ENCODE results near the gene HS6ST1. TPM values are rescaled to one million over a fixed set of nuclear protein-coding genes. Genes with fewer than 3 reads are reported as not detected.

The HS6ST1 gene
- 10 to 100 TPM; 63.5 to 96.3 (median 92.1) TPM for polyA plus RNA-seq (ENCODE audit: insufficient read length in 3 of 3)
- long read RNA-seq, donor 1, transcript HS6ST1-201 (2 exons, 3,932 nt), result major isoform, 9 of 9 reads
- long read RNA-seq, donor 1, partial matches to known transcripts, result 0 of 9 reads
- long read RNA-seq, donor 1, other reads (novel, unspliced or antisense), result 0 of 9 reads
- long read RNA-seq, donor 2, transcript HS6ST1-201 (2 exons, 3,932 nt), result major isoform, 20 of 68 reads
- long read RNA-seq, donor 2, partial matches to known transcripts, result 48 of 68 reads
- long read RNA-seq, donor 2, other reads (novel, unspliced or antisense), result 0 of 68 reads
- long read RNA-seq, donor 3, transcript HS6ST1-201 (2 exons, 3,932 nt), result major isoform, 34 of 44 reads
- long read RNA-seq, donor 3, partial matches to known transcripts, result 10 of 44 reads
- long read RNA-seq, donor 3, other reads (novel, unspliced or antisense), result 0 of 44 reads
- long read RNA-seq, donor 4, transcript HS6ST1-201 (2 exons, 3,932 nt), result major isoform, 23 of 36 reads
- long read RNA-seq, donor 4, partial matches to known transcripts, result 13 of 36 reads
- long read RNA-seq, donor 4, other reads (novel, unspliced or antisense), result 0 of 36 reads
- long read RNA-seq, donor 5, result 0 reads
- long read RNA-seq, donor 6, transcript HS6ST1-201 (2 exons, 3,932 nt), result major isoform, 24 of 24 reads
- long read RNA-seq, donor 6, partial matches to known transcripts, result 0 of 24 reads
- long read RNA-seq, donor 6, other reads (novel, unspliced or antisense), result 0 of 24 reads
- long read RNA-seq, donor 7, transcript HS6ST1-201 (2 exons, 3,932 nt), result major isoform, 16 of 16 reads
- long read RNA-seq, donor 7, partial matches to known transcripts, result 0 of 16 reads
- long read RNA-seq, donor 7, other reads (novel, unspliced or antisense), result 0 of 16 reads
- long read RNA-seq, donor 8, transcript HS6ST1-201 (2 exons, 3,932 nt), result major isoform, 19 of 19 reads
- long read RNA-seq, donor 8, partial matches to known transcripts, result 0 of 19 reads
- long read RNA-seq, donor 8, other reads (novel, unspliced or antisense), result 0 of 19 reads
- long read RNA-seq, donor 9, transcript HS6ST1-201 (2 exons, 3,932 nt), result major isoform, 37 of 37 reads
- long read RNA-seq, donor 9, partial matches to known transcripts, result 0 of 37 reads
- long read RNA-seq, donor 9, other reads (novel, unspliced or antisense), result 0 of 37 reads
- long read RNA-seq, donor 10, transcript HS6ST1-201 (2 exons, 3,932 nt), result major isoform, 24 of 24 reads
- long read RNA-seq, donor 10, partial matches to known transcripts, result 0 of 24 reads
- long read RNA-seq, donor 10, other reads (novel, unspliced or antisense), result 0 of 24 reads
- long read RNA-seq, donor 11, transcript HS6ST1-201 (2 exons, 3,932 nt), result major isoform, 29 of 29 reads
- long read RNA-seq, donor 11, partial matches to known transcripts, result 0 of 29 reads
- long read RNA-seq, donor 11, other reads (novel, unspliced or antisense), result 0 of 29 reads
- long read RNA-seq, donor 12, transcript HS6ST1-201 (2 exons, 3,932 nt), result major isoform, 6 of 6 reads
- long read RNA-seq, donor 12, partial matches to known transcripts, result 0 of 6 reads
- long read RNA-seq, donor 12, other reads (novel, unspliced or antisense), result 0 of 6 reads
- long read RNA-seq, donor 13, transcript HS6ST1-201 (2 exons, 3,932 nt), result major isoform, 28 of 28 reads
- long read RNA-seq, donor 13, partial matches to known transcripts, result 0 of 28 reads
- long read RNA-seq, donor 13, other reads (novel, unspliced or antisense), result 0 of 28 reads
- long read RNA-seq, donor 14, transcript HS6ST1-201 (2 exons, 3,932 nt), result major isoform, 16 of 16 reads
- long read RNA-seq, donor 14, partial matches to known transcripts, result 0 of 16 reads
- long read RNA-seq, donor 14, other reads (novel, unspliced or antisense), result 0 of 16 reads
- long read RNA-seq, donor 15, transcript HS6ST1-201 (2 exons, 3,932 nt), result major isoform, 15 of 15 reads
- long read RNA-seq, donor 15, partial matches to known transcripts, result 0 of 15 reads
- long read RNA-seq, donor 15, other reads (novel, unspliced or antisense), result 0 of 15 reads
- long read RNA-seq, donor 16, transcript HS6ST1-201 (2 exons, 3,932 nt), result major isoform, 90 of 91 reads
- long read RNA-seq, donor 16, partial matches to known transcripts, result 0 of 91 reads
- long read RNA-seq, donor 16, other reads (novel, unspliced or antisense), result 0 of 91 reads

- peak in 8 of 11 donors; percentile 65 to 88 (median 82) for DNase-seq (ENCODE audit: extremely low read depth in 1 of 11, low read depth in 9 of 11, low spot score in 4 of 11)
Measured at GRCh38 chr2:128318776-128319464, at the start of gene HS6ST1. HS6ST1 (minus strand) TSS chr2:128318868; CDS start chr2:128318563, 305 bp downstream.

- DNase-seq (ENCODE audit: extremely low read depth in 1 of 11, low read depth in 9 of 11, low spot score in 4 of 11), result no peak
Measured at GRCh38 chr2:128367601-128368359, 49.1 kb upstream of the HS6ST1 start.

DNA sequence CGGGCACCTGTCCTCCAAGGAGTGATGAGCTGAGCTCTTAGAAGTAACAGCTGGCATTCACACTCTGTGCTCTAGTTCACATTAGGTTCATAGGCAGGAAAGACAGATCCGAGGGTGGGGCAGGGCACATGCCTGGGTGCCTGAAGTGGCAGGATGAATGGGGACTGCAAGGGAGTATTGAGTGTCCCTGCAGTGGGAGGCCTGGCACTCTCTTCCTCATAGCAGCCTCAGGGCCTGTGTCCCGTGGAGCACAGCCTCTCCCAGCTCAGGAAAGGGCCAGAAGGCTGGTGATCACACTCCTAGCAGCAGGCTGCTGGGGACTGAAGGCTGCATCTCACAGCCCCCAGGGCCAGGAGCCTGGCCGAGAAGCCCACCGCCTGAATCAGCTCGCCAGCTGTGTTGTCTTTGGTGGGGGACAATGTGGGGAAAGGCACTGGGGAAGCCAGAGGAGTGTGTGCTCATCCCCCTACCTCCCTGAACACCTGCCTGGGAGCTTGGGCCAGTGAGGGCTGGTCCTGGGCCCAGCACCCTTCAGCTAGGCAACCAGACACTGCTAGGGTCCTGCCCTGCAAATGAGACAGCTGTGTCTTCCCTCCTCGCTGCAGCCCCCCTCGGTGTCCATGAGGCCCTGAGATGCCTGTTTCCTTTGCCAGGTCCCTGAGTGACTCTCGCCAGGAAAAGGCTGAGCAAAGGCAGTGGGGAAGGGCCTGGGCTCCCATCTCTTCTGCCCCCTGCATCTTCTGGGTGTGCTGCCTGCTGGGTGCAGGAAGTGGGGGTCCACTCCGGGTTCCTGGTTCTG, 48.2 kb upstream of the HS6ST1 start:
- DNase-seq (ENCODE audit: extremely low read depth in 1 of 11, low read depth in 9 of 11, low spot score in 4 of 11), result no peak

DNA sequence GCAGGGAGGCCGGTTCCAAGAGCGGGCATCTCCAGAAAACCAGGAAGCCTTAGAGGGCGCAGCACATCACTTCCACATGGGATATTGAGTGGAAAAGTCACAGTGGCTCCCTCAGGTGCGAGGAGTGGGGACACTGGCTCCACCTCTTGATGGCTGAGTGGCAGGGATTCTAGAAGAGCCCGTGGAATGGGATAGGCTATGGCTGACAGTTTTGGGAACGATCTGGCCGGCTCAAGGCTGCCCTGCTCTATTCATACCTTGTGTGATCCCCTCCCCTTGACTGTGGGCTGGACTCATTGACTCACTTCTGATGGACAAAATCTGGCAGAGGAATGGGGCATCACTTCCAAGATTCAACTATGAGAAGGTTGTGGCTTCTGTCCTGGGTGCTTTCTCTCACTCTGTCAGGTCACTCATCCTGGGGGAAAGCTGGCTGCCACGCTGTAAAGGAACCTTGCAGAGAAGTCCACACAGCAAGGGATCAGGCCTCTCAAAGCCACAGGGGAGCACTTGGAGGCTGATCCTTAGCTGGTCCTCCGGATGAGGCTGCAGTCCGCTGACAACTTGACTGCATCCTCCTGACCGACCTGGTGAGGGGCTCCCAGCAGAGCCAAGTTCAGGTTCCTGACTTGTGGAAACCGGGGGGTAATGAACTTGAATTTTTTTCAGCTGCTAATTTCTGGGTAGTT, 46.7 kb upstream of the HS6ST1 start:
- no peak for DNase-seq (ENCODE audit: extremely low read depth in 1 of 11, low read depth in 9 of 11, low spot score in 4 of 11)

- no peak for DNase-seq (ENCODE audit: extremely low read depth in 1 of 11, low read depth in 9 of 11, low spot score in 4 of 11)
Measured at GRCh38 chr2:128364441-128364911, 45.8 kb upstream of the HS6ST1 start.

DNA sequence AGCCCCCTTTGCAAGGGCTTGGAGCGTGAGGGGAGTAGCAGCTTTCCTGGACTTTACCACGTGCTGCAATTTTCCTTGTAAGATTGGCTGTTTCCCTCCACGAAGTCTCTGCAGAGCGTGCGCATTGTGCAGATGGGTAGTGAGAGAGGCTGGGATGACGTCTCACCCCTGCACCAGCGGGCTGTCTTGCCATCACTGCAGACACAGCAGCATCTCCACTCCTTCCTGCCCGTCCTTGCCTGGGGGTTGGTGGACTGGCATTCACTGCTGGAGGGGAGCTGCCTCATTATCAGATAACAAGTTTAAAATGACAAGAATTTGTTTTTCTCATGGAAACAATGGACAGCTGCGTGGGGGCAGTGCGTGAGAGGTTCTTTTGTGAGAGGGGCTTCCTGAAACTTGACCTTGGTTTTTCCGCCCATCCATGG, 45.3 kb upstream of the HS6ST1 start:
- no peak for DNase-seq (ENCODE audit: extremely low read depth in 1 of 11, low read depth in 9 of 11, low spot score in 4 of 11)

DNA sequence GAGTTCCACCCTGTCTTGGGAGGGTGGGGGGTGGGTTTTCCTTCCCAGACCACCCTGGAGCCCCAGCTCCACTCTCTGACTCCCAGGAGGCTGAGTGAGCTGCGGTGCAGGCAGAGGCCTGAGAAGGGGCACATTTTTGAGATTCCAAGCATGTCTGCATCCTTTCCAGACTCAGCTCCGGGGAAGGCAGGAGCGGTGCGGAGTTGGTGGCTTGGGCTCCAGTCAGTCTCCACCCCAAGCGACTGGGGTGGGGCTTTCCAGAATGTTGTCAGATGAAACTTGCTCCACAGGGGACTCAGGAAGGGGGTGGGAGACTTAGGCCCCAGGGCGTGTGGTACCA, 44.2 kb upstream of the HS6ST1 start:
- DNase-seq (ENCODE audit: extremely low read depth in 1 of 11, low read depth in 9 of 11, low spot score in 4 of 11), result peak in 7 of 11 donors; percentile 59 to 82 (median 71)

DNA sequence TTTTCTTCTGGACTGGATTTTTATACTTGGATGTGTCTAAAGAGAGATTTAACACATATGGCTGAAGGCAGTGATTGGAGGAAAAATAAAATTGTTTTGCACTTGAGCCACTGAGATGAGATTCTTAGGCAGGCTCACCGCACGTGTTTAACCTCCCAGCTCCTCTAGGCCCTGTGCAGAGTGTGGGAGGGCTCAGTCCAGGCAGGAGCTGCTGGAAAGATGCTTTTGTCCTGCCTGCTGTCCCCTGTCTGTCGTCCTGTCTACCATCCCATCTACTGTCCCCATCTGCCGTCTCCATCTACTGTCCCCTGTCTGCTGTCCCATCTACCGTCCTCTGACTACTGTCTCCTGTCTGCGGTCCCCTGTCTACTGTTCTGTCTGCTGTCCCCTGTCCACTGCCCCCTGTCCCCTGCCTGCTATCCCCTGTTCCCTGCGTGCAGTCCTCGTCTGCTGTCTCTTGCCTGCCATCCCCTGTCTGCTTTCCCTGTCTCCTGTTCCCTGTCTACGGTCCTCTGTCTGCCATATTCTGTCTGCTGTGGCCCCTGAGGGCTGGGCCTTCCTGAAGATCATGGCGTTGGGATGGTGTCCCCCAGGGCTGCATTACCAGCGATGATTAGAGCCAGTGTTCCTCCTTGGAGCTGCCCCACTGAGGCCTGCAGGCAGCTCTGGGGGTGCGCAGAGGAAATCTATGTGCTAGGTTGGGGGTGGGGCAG, 43.7 kb upstream of the HS6ST1 start:
- DNase-seq (ENCODE audit: extremely low read depth in 1 of 11, low read depth in 9 of 11, low spot score in 4 of 11), result no peak

- DNase-seq (ENCODE audit: extremely low read depth in 1 of 11, low read depth in 9 of 11, low spot score in 4 of 11), result no peak
Measured at GRCh38 chr2:128361376-128362131, 42.9 kb upstream of the HS6ST1 start.

GRCh38 chr2:128360711-128361110, 42.0 kb upstream of the HS6ST1 start:
- DNase-seq (ENCODE audit: extremely low read depth in 1 of 11, low read depth in 9 of 11, low spot score in 4 of 11), result no peak

GRCh38 chr2:128359841-128360240, 41.2 kb upstream of the HS6ST1 start:
- DNase-seq (ENCODE audit: extremely low read depth in 1 of 11, low read depth in 9 of 11, low spot score in 4 of 11), result no peak

- no peak for DNase-seq (ENCODE audit: extremely low read depth in 1 of 11, low read depth in 9 of 11, low spot score in 4 of 11)
Measured at GRCh38 chr2:128358941-128359731, 40.5 kb upstream of the HS6ST1 start.
